ENCODE results near the gene LRMDA.

LRMDA gene

DNA sequence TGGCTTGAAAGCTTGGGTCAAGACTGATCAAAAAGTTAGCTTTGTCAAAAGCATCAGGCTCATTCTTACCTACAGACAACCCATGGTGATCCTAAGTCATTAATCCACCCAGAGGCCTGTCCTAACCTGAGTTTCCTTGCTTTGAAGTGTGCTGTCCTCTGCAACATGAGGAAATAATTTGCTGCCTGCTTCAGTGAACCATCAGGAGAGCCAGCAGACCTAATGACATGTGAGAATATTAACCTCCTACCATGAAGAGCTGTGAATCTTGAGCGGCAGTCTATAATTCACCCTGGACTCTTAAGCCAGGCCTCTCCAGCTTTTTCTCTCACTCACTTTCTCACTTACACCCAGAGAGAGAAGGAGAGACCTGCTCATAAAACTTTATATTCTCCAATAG lies 590.0 kb downstream of the LRMDA start:
- Histone ChIP-seq H3K4me1 (ENCODE audit: insufficient read depth, low read length) (no peaks in the 10 kb centered on the region), H3K27ac (ENCODE audit: low read length) (no peak overlapping the region), H3K27me3 (ENCODE audit: insufficient read depth, low read length, poor library complexity) (peaks cover 4% of the 10 kb centered on the region), H3K79me2 (ENCODE audit: insufficient read depth, low read length) (no peaks in the 10 kb centered on the region), H4K20me1 (ENCODE audit: insufficient read depth, low read length) (no peaks in the 10 kb centered on the region), H3K36me3 (ENCODE audit: insufficient read depth, low read length) (no peaks in the 10 kb centered on the region), H2AFZ (ENCODE audit: low read depth, low read length) (no peak overlapping the region), H3K9ac (ENCODE audit: low read depth, low read length) (no peak overlapping the region), H3K4me3 (ENCODE audit: low read depth in 1 of 2, low read length in 2 of 2) (no peak overlapping the region), H3K4me2 (ENCODE audit: insufficient read depth, low read length) (no peak overlapping the region), H3K9me3 (ENCODE audit: insufficient read depth, low read length, severe bottlenecking) (no peaks in the 10 kb centered on the region)
- DNase-seq (no peak), ATAC-seq (ENCODE audit: insufficient read depth, low read depth) (no peak)
- TF ChIP-seq, protein P1, sequence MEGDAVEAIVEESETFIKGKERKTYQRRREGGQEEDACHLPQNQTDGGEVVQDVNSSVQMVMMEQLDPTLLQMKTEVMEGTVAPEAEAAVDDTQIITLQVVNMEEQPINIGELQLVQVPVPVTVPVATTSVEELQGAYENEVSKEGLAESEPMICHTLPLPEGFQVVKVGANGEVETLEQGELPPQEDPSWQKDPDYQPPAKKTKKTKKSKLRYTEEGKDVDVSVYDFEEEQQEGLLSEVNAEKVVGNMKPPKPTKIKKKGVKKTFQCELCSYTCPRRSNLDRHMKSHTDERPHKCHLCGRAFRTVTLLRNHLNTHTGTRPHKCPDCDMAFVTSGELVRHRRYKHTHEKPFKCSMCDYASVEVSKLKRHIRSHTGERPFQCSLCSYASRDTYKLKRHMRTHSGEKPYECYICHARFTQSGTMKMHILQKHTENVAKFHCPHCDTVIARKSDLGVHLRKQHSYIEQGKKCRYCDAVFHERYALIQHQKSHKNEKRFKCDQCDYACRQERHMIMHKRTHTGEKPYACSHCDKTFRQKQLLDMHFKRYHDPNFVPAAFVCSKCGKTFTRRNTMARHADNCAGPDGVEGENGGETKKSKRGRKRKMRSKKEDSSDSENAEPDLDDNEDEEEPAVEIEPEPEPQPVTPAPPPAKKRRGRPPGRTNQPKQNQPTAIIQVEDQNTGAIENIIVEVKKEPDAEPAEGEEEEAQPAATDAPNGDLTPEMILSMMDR (IDR thresholded peaks at IDR 0.05; ENCODE audit: borderline replicate concordance, extremely low read depth, low read length, poor library complexity, severe bottlenecking) = no peak

- Histone ChIP-seq H3K4me2 (ENCODE audit: insufficient read depth, low read length) (no peak overlapping the region), H3K9me3 (ENCODE audit: insufficient read depth, low read length, severe bottlenecking) (no peaks in the 10 kb centered on the region), H3K27me3 (ENCODE audit: insufficient read depth, low read length, poor library complexity) (peaks cover 4% of the 10 kb centered on the region), H4K20me1 (ENCODE audit: insufficient read depth, low read length) (no peaks in the 10 kb centered on the region), H3K79me2 (ENCODE audit: insufficient read depth, low read length) (no peaks in the 10 kb centered on the region), H3K4me1 (ENCODE audit: insufficient read depth, low read length) (no peaks in the 10 kb centered on the region), H3K36me3 (ENCODE audit: insufficient read depth, low read length) (no peaks in the 10 kb centered on the region), H3K27ac (ENCODE audit: low read length) (no peak overlapping the region), H2AFZ (ENCODE audit: low read depth, low read length) (no peak overlapping the region), H3K4me3 (ENCODE audit: low read depth in 1 of 2, low read length in 2 of 2) (no peak overlapping the region), H3K9ac (ENCODE audit: low read depth, low read length) (no peak overlapping the region)
- TF ChIP-seq, protein P1 (IDR thresholded peaks at IDR 0.05; ENCODE audit: borderline replicate concordance, extremely low read depth, low read length, poor library complexity, severe bottlenecking) = no peak
- no peak for TF ChIP-seq EZH2 (IDR thresholded peaks at IDR 0.05; ENCODE audit: borderline replicate concordance, low read depth, low read length, severe bottlenecking)
- DNase-seq = no peak
- ATAC-seq (ENCODE audit: insufficient read depth, low read depth) = no peak
These were observed 590.9 kb downstream of the LRMDA start for GRCh38 chr10:76022366-76022765.

GRCh38 chr10:76023007-76023406 lies 591.6 kb downstream of the LRMDA start:
- Histone ChIP-seq H3K27me3 (ENCODE audit: insufficient read depth, low read length, poor library complexity) (peaks cover 4% of the 10 kb centered on the region), H3K9ac (ENCODE audit: low read depth, low read length) (no peak overlapping the region), H3K4me1 (ENCODE audit: insufficient read depth, low read length) (no peaks in the 10 kb centered on the region), H3K4me3 (ENCODE audit: low read depth in 1 of 2, low read length in 2 of 2) (no peak overlapping the region), H4K20me1 (ENCODE audit: insufficient read depth, low read length) (no peaks in the 10 kb centered on the region), H3K27ac (ENCODE audit: low read length) (no peak overlapping the region), H3K9me3 (ENCODE audit: insufficient read depth, low read length, severe bottlenecking) (no peaks in the 10 kb centered on the region), H2AFZ (ENCODE audit: low read depth, low read length) (no peak overlapping the region), H3K36me3 (ENCODE audit: insufficient read depth, low read length) (no peaks in the 10 kb centered on the region), H3K79me2 (ENCODE audit: insufficient read depth, low read length) (no peaks in the 10 kb centered on the region), H3K4me2 (ENCODE audit: insufficient read depth, low read length) (no peak overlapping the region)
- DNase-seq (no peak), ATAC-seq (ENCODE audit: insufficient read depth, low read depth) (no peak)
- no peak for TF ChIP-seq EZH2 (IDR thresholded peaks at IDR 0.05; ENCODE audit: borderline replicate concordance, low read depth, low read length, severe bottlenecking)
- TF ChIP-seq, protein P1 (IDR thresholded peaks at IDR 0.05; ENCODE audit: borderline replicate concordance, extremely low read depth, low read length, poor library complexity, severe bottlenecking) = no peak

All from DND-41 (cell line).